HepG2 (cell line): ENCODE measurements around the gene PET100. TPM values are rescaled to one million over a fixed set of nuclear protein-coding genes. Genes with fewer than 3 reads are reported as not detected.
A peak's percentile ranks its signal among the peaks of the same experiment; 100 is the strongest.

ENCODE experiments used
- CBX1 ChIP-seq: IDR thresholded peaks from one replicate; pipeline ENCODE4 v1.6.1; 2016; ENCODE audit warnings: antibody characterized with exemption, low read depth
- HOXA9 ChIP-seq: sonication (generic); formaldehyde crosslinking; IDR thresholded peaks from 2 replicates; pipeline ENCODE4 v1.8.1; 2022; ENCODE audit warnings: missing genetic modification reagents, mild to moderate bottlenecking, moderate library complexity, borderline replicate concordance
- KLF6 ChIP-seq: IDR thresholded peaks from 2 replicates; pipeline ENCODE4 v1.8.0; 2016; ENCODE audit warnings: missing biosample characterization, missing genetic modification reagents
- MLLT10 ChIP-seq: sonication (generic); formaldehyde crosslinking; IDR thresholded peaks from 2 replicates; pipeline ENCODE4 v1.4.0; 2020; ENCODE audit warnings: missing genetic modification reagents
- MTERF4 ChIP-seq: sonication (generic); formaldehyde crosslinking; IDR thresholded peaks from 2 replicates; pipeline ENCODE4 v1.8.0; 2023; ENCODE audit warnings: mild to moderate bottlenecking, missing genetic modification reagents
- POLR2AphosphoS5 ChIP-seq: IDR thresholded peaks from 2 replicates; pipeline ENCODE4 v1.6.1; 2012; ENCODE audit warnings: low read depth, low read length
- SAFB2 ChIP-seq: sonication (generic); formaldehyde crosslinking; IDR thresholded peaks from 2 replicates; pipeline ENCODE4 v1.5.1; 2020; ENCODE audit warnings: missing genetic modification reagents, low read depth, mild to moderate bottlenecking, borderline replicate concordance
- SYNCRIP ChIP-seq: fragments of 200-400 bp; formaldehyde crosslinking; IDR thresholded peaks from 2 replicates; pipeline ENCODE4 v1.6.1; 2018; ENCODE audit warnings: mild to moderate bottlenecking, low read depth, low read length; ENCODE audit not compliant: insufficient read depth
- TBL1XR1 ChIP-seq: fragments of 150-350 bp; IDR thresholded peaks from 2 replicates; pipeline ENCODE4 v1.6.1; 2014; ENCODE audit warnings: borderline replicate concordance, low read length; ENCODE audit not compliant: partially characterized antibody
- TOE1 ChIP-seq: sonication (generic); formaldehyde crosslinking; IDR thresholded peaks from 2 replicates; pipeline ENCODE4 v1.4.0; 2020; ENCODE audit warnings: mild to moderate bottlenecking, missing genetic modification reagents
- TRIM24 ChIP-seq: sonication (generic); formaldehyde crosslinking; IDR thresholded peaks from 2 replicates; pipeline ENCODE4 v1.8.0; 2022; ENCODE audit warnings: mild to moderate bottlenecking, missing genetic modification reagents
- ZFY ChIP-seq: sonication (generic); formaldehyde crosslinking; IDR thresholded peaks from 2 replicates; pipeline ENCODE4 v1.4.0; 2020; ENCODE audit warnings: missing genetic modification reagents
- ZNF136 ChIP-seq: sonication (generic); formaldehyde crosslinking; IDR thresholded peaks from 2 replicates; pipeline ENCODE4 v1.8.1; 2022; ENCODE audit warnings: low read depth, mild to moderate bottlenecking, moderate library complexity, missing genetic modification reagents
- ZNF33B ChIP-seq: sonication (generic); formaldehyde crosslinking; IDR thresholded peaks from 2 replicates; pipeline ENCODE4 v1.5.1; 2020; ENCODE audit warnings: mild to moderate bottlenecking, missing genetic modification reagents
- ZNF354B ChIP-seq: sonication (generic); formaldehyde crosslinking; IDR thresholded peaks from 2 replicates; pipeline ENCODE4 v1.8.0; 2022; ENCODE audit warnings: mild to moderate bottlenecking, missing genetic modification reagents
- ZNF563 ChIP-seq: sonication (generic); formaldehyde crosslinking; IDR thresholded peaks from 2 replicates; pipeline ENCODE4 v1.8.0; 2022; ENCODE audit warnings: mild to moderate bottlenecking, moderate library complexity, missing genetic modification reagents
- ZNF678 ChIP-seq: sonication (generic); formaldehyde crosslinking; IDR thresholded peaks from 2 replicates; pipeline ENCODE4 v1.4.0; 2020; ENCODE audit warnings: mild to moderate bottlenecking, missing genetic modification reagents
- polyA plus RNA-seq, 8 experiments: library from polyadenylated mRNA; depleted of rRNA in 3 of 8; stranded (reverse) in 7 of 8; unstranded in 1 of 8; fragments of >200 nt; fragmentation: Illumina TruSeq in 4 of 8; extraction: Trizol in 4 of 8; gene quantifications; 2 replicates each; pipeline versions ENCODE4 v1.2.1 to v1.2.3, GENCODE V29; 2011 to 2016; ENCODE audit warnings: low read depth in 4 of 8, missing spikeins in 1 of 8, mixed read lengths in 1 of 8; ENCODE audit not compliant: insufficient read depth in 1 of 8
- total RNA-seq, 5 experiments: library from RNA; depleted of rRNA; stranded (reverse); fragments of >200 nt; fragmentation: Illumina TruSeq; extraction: Trizol; gene quantifications; 2 replicates each; pipeline ENCODE4 v1.2.3, GENCODE V29; 2016; ENCODE audit warnings: low read depth in 1 of 5
- TF ChIP-seq, protein P1 (sequence below): sonication (generic); formaldehyde crosslinking; IDR thresholded peaks from 2 replicates; pipeline ENCODE4 v1.4.0; 2020; ENCODE audit warnings: missing genetic modification reagents, borderline replicate concordance
- TF ChIP-seq, protein P2 (sequence below): sonication (generic); formaldehyde crosslinking; IDR thresholded peaks from 2 replicates; pipeline ENCODE4 v1.8.0; 2022; ENCODE audit warnings: missing genetic modification reagents, low read depth, mild to moderate bottlenecking, borderline replicate concordance

Gene PET100
- total and polyA plus RNA-seq, 2 of the 13 experiments (the other 11 are each of a cell fraction or from before 2014, with no cell fraction given), result 22.3 to 66.5 TPM

- peak; percentile 77; the same call in 1 of the 2 replicates for TF ChIP-seq MTERF4 (CRISPR knock-in tag)
- TF ChIP-seq, protein P1, sequence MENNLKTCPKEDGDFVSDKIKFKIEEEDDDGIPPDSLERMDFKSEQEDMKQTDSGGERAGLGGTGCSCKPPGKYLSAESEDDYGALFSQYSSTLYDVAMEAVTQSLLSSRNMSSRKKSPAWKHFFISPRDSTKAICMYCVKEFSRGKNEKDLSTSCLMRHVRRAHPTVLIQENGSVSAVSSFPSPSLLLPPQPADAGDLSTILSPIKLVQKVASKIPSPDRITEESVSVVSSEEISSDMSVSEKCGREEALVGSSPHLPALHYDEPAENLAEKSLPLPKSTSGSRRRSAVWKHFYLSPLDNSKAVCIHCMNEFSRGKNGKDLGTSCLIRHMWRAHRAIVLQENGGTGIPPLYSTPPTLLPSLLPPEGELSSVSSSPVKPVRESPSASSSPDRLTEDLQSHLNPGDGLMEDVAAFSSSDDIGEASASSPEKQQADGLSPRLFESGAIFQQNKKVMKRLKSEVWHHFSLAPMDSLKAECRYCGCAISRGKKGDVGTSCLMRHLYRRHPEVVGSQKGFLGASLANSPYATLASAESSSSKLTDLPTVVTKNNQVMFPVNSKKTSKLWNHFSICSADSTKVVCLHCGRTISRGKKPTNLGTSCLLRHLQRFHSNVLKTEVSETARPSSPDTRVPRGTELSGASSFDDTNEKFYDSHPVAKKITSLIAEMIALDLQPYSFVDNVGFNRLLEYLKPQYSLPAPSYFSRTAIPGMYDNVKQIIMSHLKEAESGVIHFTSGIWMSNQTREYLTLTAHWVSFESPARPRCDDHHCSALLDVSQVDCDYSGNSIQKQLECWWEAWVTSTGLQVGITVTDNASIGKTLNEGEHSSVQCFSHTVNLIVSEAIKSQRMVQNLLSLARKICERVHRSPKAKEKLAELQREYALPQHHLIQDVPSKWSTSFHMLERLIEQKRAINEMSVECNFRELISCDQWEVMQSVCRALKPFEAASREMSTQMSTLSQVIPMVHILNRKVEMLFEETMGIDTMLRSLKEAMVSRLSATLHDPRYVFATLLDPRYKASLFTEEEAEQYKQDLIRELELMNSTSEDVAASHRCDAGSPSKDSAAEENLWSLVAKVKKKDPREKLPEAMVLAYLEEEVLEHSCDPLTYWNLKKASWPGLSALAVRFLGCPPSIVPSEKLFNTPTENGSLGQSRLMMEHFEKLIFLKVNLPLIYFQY (CRISPR knock-in tag), result no peak
- peak; percentile 90 for TF ChIP-seq ZFY (CRISPR knock-in tag)
- no peak for TF ChIP-seq SYNCRIP
- no peak for TF ChIP-seq MLLT10 (CRISPR knock-in tag)
- peak; percentile 70; the same call in 1 of the 2 replicates for TF ChIP-seq POLR2AphosphoS5
- no peak for TF ChIP-seq TOE1 (CRISPR knock-in tag)
- no peak for TF ChIP-seq TRIM24 (CRISPR knock-in tag)
- no peak; the same call in 1 of the 2 replicates for TF ChIP-seq SAFB2 (CRISPR knock-in tag)
- TF ChIP-seq ZNF563 (CRISPR knock-in tag), result peak; percentile 95
- TF ChIP-seq, protein P2, sequence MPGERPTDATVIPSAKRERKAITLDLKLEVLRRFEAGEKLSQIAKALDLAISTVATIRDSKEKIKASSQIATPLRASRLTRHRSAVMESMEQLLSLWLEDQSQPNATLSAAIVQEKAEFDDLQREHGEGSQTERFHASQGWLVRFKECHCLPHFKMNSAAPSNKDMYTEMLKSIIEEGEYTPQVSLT (CRISPR knock-in tag), result no peak
- no peak for TF ChIP-seq TBL1XR1
- 0 out of 2 replicates have a peak, but pooled peaks have one; percentile 48 for TF ChIP-seq ZNF33B
- no peak for TF ChIP-seq HOXA9 (CRISPR knock-in tag)
- TF ChIP-seq CBX1, result no peak
- TF ChIP-seq KLF6 (CRISPR knock-in tag), result 0 out of 2 replicates have a peak, but pooled peaks have one; percentile 27
- no peak for TF ChIP-seq ZNF354B
- TF ChIP-seq ZNF136, result no peak
- no peak for TF ChIP-seq ZNF678
Measured at GRCh38 chr19:7680606-7681339, 51.2 kb downstream of the PET100 start, which contains the start of gene TRAPPC5 (continued).
